ENCODE data around the gene XRRA1.

Gene XRRA1

DNA sequence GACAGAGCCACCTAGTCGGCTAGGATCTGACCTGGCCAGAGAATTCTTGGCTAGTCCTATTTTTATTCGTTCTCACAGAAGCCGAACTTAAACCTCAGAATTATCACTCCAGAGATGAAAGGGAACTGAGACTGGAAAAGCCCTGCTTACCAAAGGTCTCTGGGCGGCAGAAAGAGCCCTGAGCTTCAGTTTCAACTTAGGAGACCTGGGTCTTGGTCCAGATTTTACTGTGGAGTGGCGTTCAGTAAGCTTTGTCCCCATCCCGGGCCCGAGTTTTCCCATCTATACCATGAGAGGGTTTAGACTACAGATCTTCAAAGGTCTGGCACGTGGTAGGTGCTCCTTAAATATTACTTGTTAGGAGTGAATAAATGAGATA lies 40.4 kb upstream of the XRRA1 start:
- H3K4me2 ChIP-seq (ENCODE audit: insufficient read depth, low read length), result peak overlapping the region; percentile 73
- ATAC-seq (ENCODE audit: insufficient read depth, low read depth) (no peak), DNase-seq (peak; percentile 12)
- no peaks in the 10 kb centered on the region for H3K27me3 ChIP-seq (ENCODE audit: insufficient read depth, low read length, poor library complexity)
- H3K9ac ChIP-seq (ENCODE audit: low read depth, low read length), result peak overlapping the region; percentile 78
- peak overlapping the region; percentile 86 for H2AFZ ChIP-seq (ENCODE audit: low read depth, low read length)
- H3K27ac ChIP-seq (ENCODE audit: low read length), result peak overlapping the region; percentile 90
- H3K36me3 ChIP-seq (ENCODE audit: insufficient read depth, low read length), result peaks cover 8% of the 10 kb centered on the region
- no peaks in the 10 kb centered on the region for H3K9me3 ChIP-seq (ENCODE audit: insufficient read depth, low read length, severe bottlenecking)
- peaks cover under 1% of the 10 kb centered on the region; the same call in 1 of the 2 replicates for H4K20me1 ChIP-seq (ENCODE audit: insufficient read depth, low read length)
- peak overlapping the region; percentile 69 to 70 for H3K4me3 ChIP-seq (ENCODE audit: low read depth in 1 of 2, low read length in 2 of 2)
- H3K79me2 ChIP-seq (ENCODE audit: insufficient read depth, low read length), result peaks cover 50% of the 10 kb centered on the region
- TF ChIP-seq, protein P1, sequence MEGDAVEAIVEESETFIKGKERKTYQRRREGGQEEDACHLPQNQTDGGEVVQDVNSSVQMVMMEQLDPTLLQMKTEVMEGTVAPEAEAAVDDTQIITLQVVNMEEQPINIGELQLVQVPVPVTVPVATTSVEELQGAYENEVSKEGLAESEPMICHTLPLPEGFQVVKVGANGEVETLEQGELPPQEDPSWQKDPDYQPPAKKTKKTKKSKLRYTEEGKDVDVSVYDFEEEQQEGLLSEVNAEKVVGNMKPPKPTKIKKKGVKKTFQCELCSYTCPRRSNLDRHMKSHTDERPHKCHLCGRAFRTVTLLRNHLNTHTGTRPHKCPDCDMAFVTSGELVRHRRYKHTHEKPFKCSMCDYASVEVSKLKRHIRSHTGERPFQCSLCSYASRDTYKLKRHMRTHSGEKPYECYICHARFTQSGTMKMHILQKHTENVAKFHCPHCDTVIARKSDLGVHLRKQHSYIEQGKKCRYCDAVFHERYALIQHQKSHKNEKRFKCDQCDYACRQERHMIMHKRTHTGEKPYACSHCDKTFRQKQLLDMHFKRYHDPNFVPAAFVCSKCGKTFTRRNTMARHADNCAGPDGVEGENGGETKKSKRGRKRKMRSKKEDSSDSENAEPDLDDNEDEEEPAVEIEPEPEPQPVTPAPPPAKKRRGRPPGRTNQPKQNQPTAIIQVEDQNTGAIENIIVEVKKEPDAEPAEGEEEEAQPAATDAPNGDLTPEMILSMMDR (IDR thresholded peaks at IDR 0.05; ENCODE audit: borderline replicate concordance, extremely low read depth, low read length, poor library complexity, severe bottlenecking), result no peak
- TF ChIP-seq EZH2 (IDR thresholded peaks at IDR 0.05; ENCODE audit: borderline replicate concordance, low read depth, low read length, severe bottlenecking), result no peak
- peaks cover 41% of the 10 kb centered on the region for H3K4me1 ChIP-seq (ENCODE audit: insufficient read depth, low read length)

DNA sequence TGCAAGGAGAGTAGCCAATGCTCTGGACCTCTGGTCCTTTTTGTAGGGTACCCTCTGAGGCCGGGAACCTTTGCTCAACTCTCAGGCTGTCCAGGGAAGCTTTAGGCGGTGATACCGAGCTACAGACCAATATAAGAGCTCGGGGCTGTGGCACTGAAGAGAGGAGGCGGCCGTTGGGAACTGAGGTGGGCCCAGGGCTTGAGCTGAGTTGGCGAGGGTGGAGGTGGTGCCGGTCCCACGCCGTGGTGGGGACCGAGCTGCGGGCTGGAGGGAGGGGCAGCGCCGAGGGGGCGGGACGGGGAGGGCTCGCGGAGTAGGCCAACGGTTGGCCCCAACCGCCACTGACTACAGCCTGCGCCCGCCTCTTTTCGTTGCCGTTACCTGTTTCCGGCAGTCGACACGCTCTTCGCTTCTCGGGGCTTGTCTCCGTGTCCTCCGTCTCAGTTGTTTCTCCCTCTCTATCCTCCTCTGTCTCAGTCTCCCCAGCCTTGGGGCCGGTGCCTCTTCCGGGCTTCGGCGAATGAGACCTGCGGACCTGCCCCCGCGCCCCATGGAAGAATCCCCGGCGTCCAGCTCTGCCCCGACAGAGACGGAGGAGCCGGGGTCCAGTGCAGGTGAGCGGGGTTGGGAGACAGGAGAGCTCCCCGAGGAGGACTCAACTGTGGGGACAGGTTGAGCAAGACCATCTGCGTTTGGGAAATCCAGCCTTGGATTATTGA lies 39.8 kb upstream of the XRRA1 start, which contains the start of gene NEU3:
NEU3 (plus strand) TSS at position 393 of the 719 bp plus-strand sequence; CDS start at position 521, 128 bp downstream.
- DNase-seq (peak; percentile 91), ATAC-seq (ENCODE audit: insufficient read depth, low read depth) (peak; percentile 93)
- no peaks in the 10 kb centered on the region for H3K9me3 ChIP-seq (ENCODE audit: insufficient read depth, low read length, severe bottlenecking)
- peak within 1 kb of the TSS; percentile 90 for H3K27ac ChIP-seq (ENCODE audit: low read length)
- H2AFZ ChIP-seq (ENCODE audit: low read depth, low read length), result peak within 1 kb of the TSS; percentile 86
- peak within 1 kb of the TSS; percentile 69 to 70 for H3K4me3 ChIP-seq (ENCODE audit: low read depth in 1 of 2, low read length in 2 of 2)
- peak within 1 kb of the TSS; percentile 73 for H3K4me2 ChIP-seq (ENCODE audit: insufficient read depth, low read length)
- no peaks in the 10 kb centered on the region for H4K20me1 ChIP-seq (ENCODE audit: insufficient read depth, low read length)
- TF ChIP-seq, protein P1 (IDR thresholded peaks at IDR 0.05; ENCODE audit: borderline replicate concordance, extremely low read depth, low read length, poor library complexity, severe bottlenecking), result no peak
- TF ChIP-seq EZH2 (IDR thresholded peaks at IDR 0.05; ENCODE audit: borderline replicate concordance, low read depth, low read length, severe bottlenecking), result no peak
- H3K4me1 ChIP-seq (ENCODE audit: insufficient read depth, low read length), result peaks cover 41% of the 10 kb centered on the region
- no peaks in the 10 kb centered on the region for H3K27me3 ChIP-seq (ENCODE audit: insufficient read depth, low read length, poor library complexity)
- peak within 1 kb of the TSS; percentile 78 for H3K9ac ChIP-seq (ENCODE audit: low read depth, low read length)
- H3K79me2 ChIP-seq (ENCODE audit: insufficient read depth, low read length), result peaks cover 45% of the 10 kb centered on the region
- peaks cover 6% of the 10 kb centered on the region; the same call in 1 of the 2 replicates for H3K36me3 ChIP-seq (ENCODE audit: insufficient read depth, low read length)

DNA sequence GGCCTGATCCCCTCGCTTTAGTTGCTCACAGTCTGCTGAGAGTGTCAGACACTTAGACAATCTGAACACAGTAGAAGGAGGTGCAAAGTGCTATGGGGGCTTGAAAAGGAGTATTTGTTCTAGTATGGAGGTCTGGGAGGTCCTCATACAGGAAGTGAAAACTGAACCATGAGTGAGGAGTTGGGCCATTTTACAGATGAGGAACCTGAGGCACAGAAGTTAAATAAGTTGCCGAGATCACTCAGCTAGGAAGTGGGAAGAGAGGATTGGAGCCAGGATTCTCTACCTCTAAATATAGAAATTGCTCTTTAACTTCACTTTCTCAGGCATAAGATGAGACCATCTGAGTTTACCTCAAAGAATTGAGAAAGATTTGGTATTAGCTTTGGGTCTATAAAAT lies 35.8 kb upstream of the XRRA1 start:
- Histone ChIP-seq H3K4me1 (ENCODE audit: insufficient read depth, low read length) (peaks cover 15% of the 10 kb centered on the region), H3K9me3 (ENCODE audit: insufficient read depth, low read length, severe bottlenecking) (no peaks in the 10 kb centered on the region), H2AFZ (ENCODE audit: low read depth, low read length) (no peak overlapping the region), H3K4me3 (ENCODE audit: low read depth in 1 of 2, low read length in 2 of 2) (no peak overlapping the region), H3K4me2 (ENCODE audit: insufficient read depth, low read length) (no peak overlapping the region), H3K36me3 (ENCODE audit: insufficient read depth, low read length) (peaks cover 9% of the 10 kb centered on the region), H3K27me3 (ENCODE audit: insufficient read depth, low read length, poor library complexity) (no peaks in the 10 kb centered on the region), H3K9ac (ENCODE audit: low read depth, low read length) (no peak overlapping the region), H3K79me2 (ENCODE audit: insufficient read depth, low read length) (peaks cover 15% of the 10 kb centered on the region), H4K20me1 (ENCODE audit: insufficient read depth, low read length) (no peaks in the 10 kb centered on the region), H3K27ac (ENCODE audit: low read length) (no peak overlapping the region)
- ATAC-seq (ENCODE audit: insufficient read depth, low read depth) (no peak), DNase-seq (no peak)
- TF ChIP-seq, protein P1 (IDR thresholded peaks at IDR 0.05; ENCODE audit: borderline replicate concordance, extremely low read depth, low read length, poor library complexity, severe bottlenecking), result no peak
- TF ChIP-seq EZH2 (IDR thresholded peaks at IDR 0.05; ENCODE audit: borderline replicate concordance, low read depth, low read length, severe bottlenecking), result no peak
